B cell (primary cell): Measurements from ENCODE around the gene RABEPK. TPM values are rescaled to one million over a fixed set of nuclear protein-coding genes. Genes with fewer than 3 reads are reported as not detected.
"Not testable (repeated sequence)": the region's sequence is repeated elsewhere in the genome, so short reads cannot be mapped to it uniquely, and the experiment has no call there.

Experiments used
- ATAC-seq: fragments of 200-7000 bp; cut with Tn5 transposase; one replicate; pipeline ENCODE4 v1.10.0; 2021; ENCODE audit warnings: low read depth, mild to moderate bottlenecking, moderate number of reproducible peaks, moderate library complexity
- CTCF ChIA-PET: fragments of 350-600 bp; sonication (Branson Sonifier 250); formaldehyde crosslinking; loops from one replicate; lab custom pipeline; 2021; ENCODE audit warnings: antibody characterized with exemption, inconsistent platforms; lab: Charles Lee
- POLR2A ChIA-PET: fragments of 350-600 bp; sonication (Branson Sonifier 250); formaldehyde crosslinking; loops from one replicate; lab custom pipeline; 2021; ENCODE audit warnings: antibody characterized with exemption; lab: Charles Lee
- DNase-seq: peaks from one replicate; pipeline ENCODE4 v3.0.0; 2013
- H2AFZ ChIP-seq: 2 replicates; pipeline ENCODE4 v1.6.1; 2012; ENCODE audit warnings: mild to moderate bottlenecking, low read depth, low read length; ENCODE audit not compliant: insufficient read depth, poor library complexity, severe bottlenecking
- H3K27ac ChIP-seq, 2 donors: 1 replicate in 1 of 2; 2 replicates in 1 of 2; pipeline ENCODE4 v1.5.1; 2012 to 2013; ENCODE audit warnings: low read length in 2 of 2, mild to moderate bottlenecking in 2 of 2, moderate library complexity in 1 of 2
- H3K27me3 ChIP-seq, 4 experiments: fragments of 200-600 bp in 1 of 4; sonication (generic) in 1 of 4; replicated peaks in 1 of 4; 1 replicate in 2 of 4; 2 replicates in 2 of 4; pipeline versions ENCODE4 v1.6.1 to v1.7.0; 2013 to 2016; ENCODE audit warnings: low read length in 3 of 4, mild to moderate bottlenecking in 2 of 4, mixed read lengths in 1 of 4, moderate library complexity in 1 of 4; ENCODE audit not compliant: insufficient read depth in 4 of 4, control insufficient read depth in 3 of 4; ENCODE audit errors: control extremely low read depth in 1 of 4
- H3K36me3 ChIP-seq, 2 experiments: replicated peaks in 1 of 2; 1 replicate in 1 of 2; 2 replicates in 1 of 2; pipeline versions ENCODE4 v1.6.1 to v1.7.1; 2013; ENCODE audit warnings: low read length in 1 of 2; ENCODE audit not compliant: insufficient read depth in 2 of 2, control insufficient read depth in 1 of 2; ENCODE audit errors: control extremely low read depth in 1 of 2, extremely low read depth in 1 of 2
- H3K4me1 ChIP-seq, 2 donors: fragments of 200-600 bp in 1 of 2; sonication (generic) in 1 of 2; 1 replicate in 1 of 2; 2 replicates in 1 of 2; pipeline versions ENCODE4 v1.5.1 to v1.6.1; 2013 to 2017; ENCODE audit warnings: low read length in 2 of 2; ENCODE audit not compliant: control insufficient read depth in 2 of 2, insufficient read depth in 2 of 2
- H3K4me2 ChIP-seq: replicated peaks from 2 replicates; pipeline ENCODE3; 2012; ENCODE audit warnings: mild to moderate bottlenecking, low read depth, low read length; ENCODE audit not compliant: poor library complexity, severe bottlenecking
- H3K4me3 ChIP-seq, 5 experiments: fragments of 200-600 bp in 1 of 5; sonication (generic) in 1 of 5; 1 replicate in 3 of 5; 2 replicates in 2 of 5; pipeline versions ENCODE4 v1.5.1 to v1.7.0; 2011 to 2016; ENCODE audit warnings: low read length in 4 of 5, mild to moderate bottlenecking in 4 of 5, low read depth in 2 of 5, control low read depth in 1 of 5, moderate library complexity in 1 of 5; ENCODE audit not compliant: insufficient read depth in 1 of 5; ENCODE audit errors: control extremely low read depth in 1 of 5, extremely low read depth in 1 of 5
- H3K79me2 ChIP-seq: fragments of 200-600 bp; sonication (generic); one replicate; pipeline ENCODE4 v1.6.0; 2016; ENCODE audit warnings: low read length; ENCODE audit not compliant: control insufficient read depth, insufficient read depth
- H3K9ac ChIP-seq: fragments of 200-600 bp; sonication (generic); 2 replicates; pipeline ENCODE4 v1.6.1; 2017; ENCODE audit warnings: mild to moderate bottlenecking, low read length, moderate library complexity
- H3K9me3 ChIP-seq, 3 donors: one replicate each; pipeline versions ENCODE4 v1.6.1 to v1.7.1; 2013; ENCODE audit warnings: low read length in 2 of 3; ENCODE audit not compliant: control insufficient read depth in 2 of 3, insufficient read depth in 1 of 3; ENCODE audit errors: control extremely low read depth in 1 of 3
- H4K20me1 ChIP-seq: 2 replicates; pipeline ENCODE4 v1.6.0; 2012; ENCODE audit warnings: mild to moderate bottlenecking, low read length; ENCODE audit not compliant: insufficient read depth, control insufficient read depth, poor library complexity, severe bottlenecking
- H3K27ac Mint-ChIP-seq: one replicate; pipeline ENCODE4 v1.8.0; 2021; ENCODE audit warnings: mixed read lengths
- H3K27me3 Mint-ChIP-seq: one replicate; pipeline ENCODE4 v1.8.0; 2021; ENCODE audit warnings: mixed read lengths
- H3K4me1 Mint-ChIP-seq: one replicate; pipeline ENCODE4 v1.8.0; 2021; ENCODE audit warnings: mixed read lengths
- H3K4me3 Mint-ChIP-seq: one replicate; pipeline ENCODE4 v1.8.0; 2021; ENCODE audit warnings: mixed read lengths
- H3K9me3 Mint-ChIP-seq: one replicate; pipeline ENCODE4 v1.8.0; 2022; ENCODE audit warnings: mixed read lengths; ENCODE audit not compliant: insufficient read depth
- CTCF ChIP-seq: fragments of 200-600 bp; IDR thresholded peaks from one replicate; pipeline ENCODE4 v1.8.0; 2022; ENCODE audit warnings: antibody characterized with exemption, mild to moderate bottlenecking
- EZH2 ChIP-seq: IDR thresholded peaks from 2 replicates; pipeline ENCODE4 v1.6.1; 2012; ENCODE audit warnings: borderline replicate concordance, low read depth, mild to moderate bottlenecking, moderate library complexity, low read length; ENCODE audit not compliant: insufficient read depth, poor library complexity, severe bottlenecking
- WGBS: methylation state at CpG from one replicate; pipeline ENCODE4 v1.1.5; 2013; ENCODE audit warnings: missing lambda C conversion rate; ENCODE audit not compliant: insufficient coverage; 5-methylcytosine and 5-hydroxymethylcytosine counted together
- intact Hi-C: fragments of 100-400 bp; cut with micrococcal nuclease; formaldehyde crosslinking; loops from one replicate; pipeline ENCODE4 v1.10.0; 2022
- polyA plus RNA-seq: library from polyadenylated mRNA; depleted of rRNA; stranded (reverse); fragments of >200 nt; gene quantifications from 2 replicates; pipeline ENCODE4 v1.2.3, GENCODE V29; 2012
- total RNA-seq, 2 donors: library from RNA; stranded (reverse); fragments of 120-200 nt in 1 of 2; gene quantifications; 1 replicate in 1 of 2; 2 replicates in 1 of 2; pipeline versions ENCODE4 v1.2.3 to v1.2.4, GENCODE V29; 2013 to 2022

Gene RABEPK
- total and polyA plus RNA-seq, 2 donors (not counting 1 experiment from before 2014, with no cell fraction given) = 9.0 to 12.2 TPM

GRCh38 chr9:125234099-125234498 is 33.8 kb downstream of the RABEPK start:
- intact Hi-C loops, H3K9me3 Mint-ChIP-seq, H3K27me3 Mint-ChIP-seq, DNase-seq, ATAC-seq, H3K9me3 ChIP-seq, H2AFZ ChIP-seq, H3K27ac ChIP-seq, H3K27me3 ChIP-seq, H3K4me3 Mint-ChIP-seq, H3K4me3 ChIP-seq, H3K4me2 ChIP-seq, H3K9ac ChIP-seq, H4K20me1 ChIP-seq, H3K27ac Mint-ChIP-seq: not testable (repeated sequence)
- WGBS = no CpG with 5 or more reads among the region's 8 CpGs
- POLR2A ChIA-PET = interaction anchor here (0.5 kb wide), 1 partner anchor 70 kb away, joined by 6 read pairs; no protein-coding TSS in a partner anchor
- peaks cover 37% of the 10 kb centered on the region for H3K4me1 Mint-ChIP-seq
- Histone ChIP-seq H3K4me1 (peaks cover 12 to 15% of the 10 kb centered on the region in 2 donors), H3K79me2 (peaks cover 37% of the 10 kb centered on the region), H3K36me3 (peaks cover 8 to 60% of the 10 kb centered on the region in 2 experiments)
- CTCF ChIA-PET = interaction anchor here (0.5 kb wide), 1 partner anchor 8 kb away, joined by 3 read pairs; no protein-coding TSS in a partner anchor

DNA sequence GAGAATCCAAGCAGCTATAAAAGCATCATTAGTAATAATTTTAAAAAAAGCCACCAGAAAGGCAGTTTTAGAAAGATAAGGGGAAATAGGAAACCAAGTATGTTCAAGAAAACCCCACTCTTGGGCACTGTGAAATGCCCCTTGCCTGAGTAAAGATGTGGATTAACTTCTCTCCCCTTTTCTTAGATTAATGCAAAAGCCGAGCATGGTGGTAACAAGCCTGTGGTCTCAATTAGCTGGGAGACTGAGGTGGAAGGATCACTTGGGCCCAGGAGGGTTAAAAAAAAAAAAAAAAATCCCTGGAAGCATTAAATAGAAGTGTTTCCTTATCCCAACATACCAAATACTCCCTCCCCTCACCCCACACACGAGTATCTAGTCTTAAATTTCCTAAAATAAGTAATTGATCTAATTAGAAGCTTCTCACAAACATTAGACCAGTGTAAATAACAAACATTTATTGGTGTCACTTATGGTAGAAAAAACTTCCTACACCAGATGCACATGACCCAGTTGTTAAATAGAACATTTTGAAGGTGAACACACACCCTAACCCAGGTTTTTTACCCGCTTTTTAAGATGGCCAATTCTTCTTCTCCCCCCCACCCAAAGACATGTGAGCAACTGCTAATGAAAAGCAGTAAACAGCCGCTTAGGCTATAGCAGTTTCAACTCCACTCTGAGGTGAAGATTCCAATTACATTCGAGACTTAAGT is 35.6 kb downstream of the RABEPK start:
- H3K4me1 Mint-ChIP-seq = peaks cover 49% of the 10 kb centered on the region
- Histone ChIP-seq H3K4me3 (no peak overlapping the region), H3K4me2 (no peak overlapping the region), H3K4me1 (peaks cover 15 to 21% of the 10 kb centered on the region in 2 donors), H3K79me2 (peaks cover 55% of the 10 kb centered on the region), H3K27me3 (no peaks in the 10 kb centered on the region), H3K27ac (peak overlapping the region in 1 of 2 donors; percentile 40), H3K9ac (no peak overlapping the region), H2AFZ (no peak overlapping the region), H4K20me1 (peaks cover 18% of the 10 kb centered on the region), H3K9me3 (no peaks in the 10 kb centered on the region), H3K36me3 (peaks cover 11 to 64% of the 10 kb centered on the region in 2 experiments)
- H3K27me3 Mint-ChIP-seq = no peaks in the 10 kb centered on the region
- no peak for ATAC-seq
- POLR2A ChIA-PET = interaction anchor here (0.7 kb wide), 1 partner anchor 90 kb away, joined by 3 read pairs; no protein-coding TSS in a partner anchor
- 94% methylated on average over 2 of the region's 5 CpGs for WGBS
- no peaks in the 10 kb centered on the region for H3K9me3 Mint-ChIP-seq
- TF ChIP-seq CTCF (no peak), EZH2 (no peak)
- no peak overlapping the region for H3K4me3 Mint-ChIP-seq
- no peak for DNase-seq
- no peak overlapping the region for H3K27ac Mint-ChIP-seq
- intact Hi-C loops = no loop called here
- CTCF ChIA-PET = interaction anchor here (0.6 to 0.7 kb wide), 2 partner anchors 8 to 36 kb away, joined by 3 to 4 read pairs; no protein-coding TSS in a partner anchor

DNA sequence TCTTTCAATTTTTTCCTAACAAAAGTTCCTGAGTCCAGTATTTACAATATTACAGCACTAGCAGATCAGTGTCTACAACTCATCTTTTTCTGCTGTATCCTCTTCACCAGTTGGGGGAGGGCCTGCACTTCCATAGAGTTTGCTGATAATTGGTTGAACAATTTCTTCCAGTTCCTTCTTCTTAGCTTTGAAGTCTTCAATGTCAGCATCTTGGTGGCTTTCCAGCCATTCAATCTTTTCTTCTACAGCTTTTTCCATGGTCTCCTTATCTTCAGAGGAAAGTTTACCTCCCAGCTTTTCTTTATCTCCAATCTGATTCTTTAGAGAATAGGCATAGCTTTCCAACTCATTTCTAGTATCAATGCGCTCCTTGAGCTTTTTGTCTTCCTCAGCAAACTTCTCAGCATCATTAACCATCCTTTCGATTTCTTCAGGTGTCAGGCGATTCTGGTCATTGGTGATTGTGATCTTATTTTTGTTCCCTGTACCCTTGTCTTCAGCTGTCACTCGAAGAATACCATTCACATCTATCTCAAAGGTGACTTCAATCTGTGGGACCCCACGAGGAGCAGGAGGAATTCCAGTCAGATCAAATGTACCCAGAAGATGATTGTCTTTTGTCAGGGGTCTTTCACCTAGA is 36.3 kb downstream of the RABEPK start:
- Histone ChIP-seq H3K36me3 (peaks cover 11 to 61% of the 10 kb centered on the region in 2 experiments), H4K20me1 (peaks cover 19% of the 10 kb centered on the region), H3K27ac (peak overlapping the region in 1 of 2 donors; percentile 40), H3K79me2 (peaks cover 57% of the 10 kb centered on the region), H3K4me1 (peaks cover 15 to 22% of the 10 kb centered on the region in 2 donors)
- intact Hi-C loops, H3K9me3 Mint-ChIP-seq, H3K27me3 Mint-ChIP-seq, H3K4me3 ChIP-seq, ATAC-seq, H3K27me3 ChIP-seq, H3K9ac ChIP-seq, H3K9me3 ChIP-seq, H2AFZ ChIP-seq, H3K4me2 ChIP-seq, H3K4me3 Mint-ChIP-seq, DNase-seq: not testable (repeated sequence)
- Mint-ChIP-seq H3K4me1 (peaks cover 52% of the 10 kb centered on the region), H3K27ac (peak overlapping the region; percentile 53)
- POLR2A ChIA-PET = interaction anchor here (0.7 kb wide), 1 partner anchor 91 kb away, joined by 3 read pairs; no protein-coding TSS in a partner anchor
- CTCF ChIA-PET = interaction anchor here (0.7 kb wide), 1 partner anchor 7 kb away, joined by 4 read pairs; no protein-coding TSS in a partner anchor
- WGBS = no CpG with 5 or more reads among the region's 5 CpGs
